GOT3 (cell line): ENCODE measurements around the gene PPFIA1.

Experiments
- DNase-seq: peaks from one replicate; lab custom pipeline; 2025; ENCODE audit warnings: mixed read lengths; lab: John Stamatoyannopoulos, UW

Gene PPFIA1

GRCh38 chr11:70432065-70432464, 161.6 kb downstream of the PPFIA1 start:
- no peak for DNase-seq

- no peak for DNase-seq
Observed at GRCh38 chr11:70432580-70432979, 162.1 kb downstream of the PPFIA1 start.

- no peak for DNase-seq
Observed at GRCh38 chr11:70433038-70433437, 162.5 kb downstream of the PPFIA1 start.

- no peak for DNase-seq
Observed at GRCh38 chr11:70433526-70433925, 163.0 kb downstream of the PPFIA1 start.
